DND-41 (cell line): ENCODE data around the gene SNX18.

Source experiments
- ATAC-seq: fragments of 200-7000 bp; cut with Tn5 transposase; 3 replicates; pipeline ENCODE4 v1.9.1; 2021; ENCODE audit warnings: low read depth; ENCODE audit not compliant: insufficient read depth
- DNase-seq: peaks from one replicate; pipeline ENCODE4 v3.0.0-alpha.2; 2020
- H2AFZ ChIP-seq: 2 replicates; pipeline ENCODE4 v1.6.0; 2012; ENCODE audit warnings: low read depth, low read length
- H3K27ac ChIP-seq: 2 replicates; pipeline ENCODE4 v1.5.1; 2012; ENCODE audit warnings: low read length, inconsistent platforms
- H3K27me3 ChIP-seq: fragments of 200-600 bp; sonication (generic); 2 replicates; pipeline ENCODE4 v1.6.0; 2012; ENCODE audit warnings: low read length, mild to moderate bottlenecking, inconsistent platforms; ENCODE audit not compliant: insufficient read depth, poor library complexity
- H3K36me3 ChIP-seq: 2 replicates; pipeline ENCODE4 v1.5.1; 2012; ENCODE audit warnings: low read length, inconsistent platforms; ENCODE audit not compliant: insufficient read depth
- H3K4me1 ChIP-seq: 2 replicates; pipeline ENCODE4 v1.5.1; 2012; ENCODE audit warnings: mild to moderate bottlenecking, low read length; ENCODE audit not compliant: insufficient read depth
- H3K4me2 ChIP-seq: 2 replicates; pipeline ENCODE4 v1.6.0; 2012; ENCODE audit warnings: mild to moderate bottlenecking, moderate library complexity, low read length, inconsistent platforms; ENCODE audit not compliant: insufficient read depth
- H3K4me3 ChIP-seq, 2 experiments: fragments of 200-600 bp in 1 of 2; shearing (Covaris generic) in 1 of 2; 2 replicates each; pipeline ENCODE4 v1.5.1; 2012 to 2016; ENCODE audit warnings: inconsistent platforms in 2 of 2, low read length in 2 of 2, mild to moderate bottlenecking in 2 of 2, low read depth in 1 of 2, moderate library complexity in 1 of 2
- H3K79me2 ChIP-seq: 2 replicates; pipeline ENCODE4 v1.6.0; 2012; ENCODE audit warnings: low read length, inconsistent platforms; ENCODE audit not compliant: insufficient read depth
- H3K9ac ChIP-seq: 2 replicates; pipeline ENCODE4 v1.6.0; 2012; ENCODE audit warnings: low read depth, mild to moderate bottlenecking, inconsistent platforms, low read length, moderate library complexity
- H3K9me3 ChIP-seq: 2 replicates; pipeline ENCODE4 v1.5.1; 2012; ENCODE audit warnings: low read length, moderate library complexity, mild to moderate bottlenecking, inconsistent platforms; ENCODE audit not compliant: insufficient read depth, severe bottlenecking
- H4K20me1 ChIP-seq: 2 replicates; pipeline ENCODE4 v1.6.0; 2012; ENCODE audit warnings: low read length; ENCODE audit not compliant: insufficient read depth
- EZH2 ChIP-seq: IDR thresholded peaks from 3 replicates; pipeline ENCODE4 v1.6.1; 2012; ENCODE audit warnings: borderline replicate concordance, low read depth, mild to moderate bottlenecking, moderate library complexity, low read length, inconsistent platforms; ENCODE audit not compliant: severe bottlenecking
- TF ChIP-seq, protein P1 (sequence below): IDR thresholded peaks from 2 replicates; pipeline ENCODE4 v1.5.1; 2012; ENCODE audit warnings: borderline replicate concordance, low read length, moderate library complexity, mild to moderate bottlenecking; ENCODE audit not compliant: poor library complexity, severe bottlenecking; ENCODE audit errors: extremely low read depth

The SNX18 gene

DNA sequence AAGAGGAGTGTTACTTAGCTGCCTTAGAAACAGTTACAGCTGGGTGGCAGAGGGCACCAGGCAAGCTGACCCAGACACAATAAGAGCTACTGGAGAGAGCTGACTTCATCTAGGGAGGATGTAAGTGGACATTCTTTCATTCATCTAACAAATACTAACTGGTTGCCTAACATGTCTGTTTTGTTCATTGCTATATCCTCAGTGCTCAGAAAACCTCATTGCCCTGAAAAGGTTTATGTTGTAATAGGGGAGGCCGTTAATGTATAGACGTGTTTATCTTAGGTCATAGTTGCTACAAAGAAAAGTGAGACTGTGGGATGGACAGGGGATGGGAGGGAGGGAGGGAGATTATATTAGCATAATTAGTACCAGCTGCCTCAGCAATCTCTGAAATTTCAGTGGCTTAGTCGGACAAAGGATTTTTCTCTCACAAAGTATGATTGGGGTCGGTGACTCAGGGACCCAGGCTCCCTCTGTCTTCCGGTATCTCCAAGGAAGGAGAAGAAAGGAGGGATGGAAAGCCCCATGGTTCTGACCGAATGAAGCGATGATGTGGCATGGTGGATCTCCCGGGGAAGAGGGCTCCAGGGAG is 2.6 kb upstream of the SNX18 start:
- no peak for DNase-seq
- 0 out of 2 replicates have a peak, but pooled peaks cover 11% of the 10 kb centered on the region for H4K20me1 ChIP-seq
- peaks cover 14% of the 10 kb centered on the region for H3K79me2 ChIP-seq
- no peak overlapping the region for H3K4me3 ChIP-seq
- H3K9me3 ChIP-seq = no peaks in the 10 kb centered on the region
- no peak for TF ChIP-seq EZH2
- TF ChIP-seq, protein P1, sequence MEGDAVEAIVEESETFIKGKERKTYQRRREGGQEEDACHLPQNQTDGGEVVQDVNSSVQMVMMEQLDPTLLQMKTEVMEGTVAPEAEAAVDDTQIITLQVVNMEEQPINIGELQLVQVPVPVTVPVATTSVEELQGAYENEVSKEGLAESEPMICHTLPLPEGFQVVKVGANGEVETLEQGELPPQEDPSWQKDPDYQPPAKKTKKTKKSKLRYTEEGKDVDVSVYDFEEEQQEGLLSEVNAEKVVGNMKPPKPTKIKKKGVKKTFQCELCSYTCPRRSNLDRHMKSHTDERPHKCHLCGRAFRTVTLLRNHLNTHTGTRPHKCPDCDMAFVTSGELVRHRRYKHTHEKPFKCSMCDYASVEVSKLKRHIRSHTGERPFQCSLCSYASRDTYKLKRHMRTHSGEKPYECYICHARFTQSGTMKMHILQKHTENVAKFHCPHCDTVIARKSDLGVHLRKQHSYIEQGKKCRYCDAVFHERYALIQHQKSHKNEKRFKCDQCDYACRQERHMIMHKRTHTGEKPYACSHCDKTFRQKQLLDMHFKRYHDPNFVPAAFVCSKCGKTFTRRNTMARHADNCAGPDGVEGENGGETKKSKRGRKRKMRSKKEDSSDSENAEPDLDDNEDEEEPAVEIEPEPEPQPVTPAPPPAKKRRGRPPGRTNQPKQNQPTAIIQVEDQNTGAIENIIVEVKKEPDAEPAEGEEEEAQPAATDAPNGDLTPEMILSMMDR = no peak
- no peak overlapping the region for H3K4me2 ChIP-seq
- H3K36me3 ChIP-seq = peaks cover 10% of the 10 kb centered on the region; the same call in 1 of the 2 replicates
- peaks cover 25% of the 10 kb centered on the region for H3K4me1 ChIP-seq
- no peak overlapping the region for H3K9ac ChIP-seq
- H3K27me3 ChIP-seq = no peaks in the 10 kb centered on the region
- no peak overlapping the region for H2AFZ ChIP-seq
- no peak overlapping the region for H3K27ac ChIP-seq
- ATAC-seq = no peak

DNA sequence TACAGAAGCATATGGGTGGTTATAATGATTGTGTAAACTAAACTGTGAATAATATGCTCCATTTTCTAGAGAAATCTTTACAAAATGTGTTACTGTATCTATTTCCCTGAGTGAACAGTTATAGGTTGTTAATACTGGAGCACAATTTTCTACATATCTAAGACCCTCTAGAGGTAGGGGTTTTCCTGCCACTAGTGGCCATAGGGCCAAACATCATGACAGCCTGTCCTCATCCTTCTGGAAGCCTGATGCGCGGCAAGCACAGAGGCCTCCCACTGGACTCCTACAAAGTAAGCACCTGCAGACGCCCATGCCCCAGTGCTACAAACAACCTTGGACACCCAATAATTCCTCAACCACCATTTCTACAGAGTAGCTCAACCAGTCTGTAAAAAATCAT is 1.9 kb upstream of the SNX18 start:
- peaks cover 20% of the 10 kb centered on the region for H3K79me2 ChIP-seq
- H3K27me3 ChIP-seq = no peaks in the 10 kb centered on the region
- no peak overlapping the region for H3K9ac ChIP-seq
- H3K4me2 ChIP-seq = no peak overlapping the region
- no peaks in the 10 kb centered on the region for H3K9me3 ChIP-seq
- no peak overlapping the region for H2AFZ ChIP-seq
- no peak overlapping the region for H3K27ac ChIP-seq
- H3K4me3 ChIP-seq = no peak overlapping the region
- H3K36me3 ChIP-seq = peaks cover 10% of the 10 kb centered on the region; the same call in 1 of the 2 replicates
- TF ChIP-seq, protein P1 = no peak
- no peak for TF ChIP-seq EZH2
- DNase-seq (no peak), ATAC-seq (no peak)
- H4K20me1 ChIP-seq = peaks cover 15% of the 10 kb centered on the region; the same call in 1 of the 2 replicates
- peaks cover 32% of the 10 kb centered on the region for H3K4me1 ChIP-seq

DNA sequence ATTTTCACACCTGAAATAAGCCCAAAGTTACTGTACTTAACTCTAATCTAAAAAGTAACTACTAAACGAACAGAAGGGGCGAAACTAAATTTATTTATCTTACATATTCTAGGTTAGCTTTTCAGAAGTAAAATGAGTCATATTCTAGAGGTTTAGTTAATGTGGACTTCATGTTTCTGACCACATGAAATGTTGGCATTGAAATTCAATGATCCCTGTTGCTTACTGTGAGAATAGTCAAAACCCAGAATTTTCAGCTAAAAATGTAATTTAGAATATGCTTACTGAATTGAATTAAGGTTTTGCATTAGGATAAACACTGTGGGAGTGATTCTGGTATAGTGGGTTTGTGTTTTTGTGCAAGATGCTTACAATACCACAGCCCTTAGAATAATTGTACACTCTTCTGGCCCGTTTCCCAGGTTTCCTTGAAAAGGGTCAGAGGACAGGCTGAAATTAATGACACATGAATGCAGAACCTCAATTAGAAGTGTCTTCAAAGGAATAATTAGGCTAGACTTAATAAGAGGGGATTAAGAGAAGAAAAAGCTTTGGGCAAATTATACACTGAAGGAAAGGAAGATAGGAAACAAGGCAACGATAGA is 1.4 kb upstream of the SNX18 start:
- Histone ChIP-seq H3K4me3 (no peak overlapping the region), H3K27me3 (no peaks in the 10 kb centered on the region), H3K27ac (no peak overlapping the region), H4K20me1 (peaks cover 15% of the 10 kb centered on the region; the same call in 1 of the 2 replicates), H3K36me3 (peaks cover 10% of the 10 kb centered on the region; the same call in 1 of the 2 replicates), H3K4me1 (peaks cover 37% of the 10 kb centered on the region), H3K9me3 (no peaks in the 10 kb centered on the region), H3K79me2 (peaks cover 24% of the 10 kb centered on the region), H3K9ac (no peak overlapping the region), H2AFZ (no peak overlapping the region), H3K4me2 (no peak overlapping the region)
- no peak for DNase-seq
- TF ChIP-seq, protein P1 = no peak
- TF ChIP-seq EZH2 = no peak
- no peak for ATAC-seq
